SU-DHL-6 (cell line): ENCODE data around the gene TNIK.

Experiments
- EZH2phosphoT487 ChIP-seq: fragments of 200-600 bp; sonication (generic), shearing (Covaris generic); conservative IDR thresholded peaks from 2 replicates; pipeline ENCODE4 v1.6.1; 2018; ENCODE audit warnings: mild to moderate bottlenecking, antibody characterized with exemption, low read length, moderate library complexity, mixed read lengths
- TF ChIP-seq, protein P1 (sequence below): fragments of 200-600 bp; sonication (generic); IDR thresholded peaks from one replicate; pipeline ENCODE4 v1.5.1; 2017; ENCODE audit warnings: antibody characterized with exemption, mild to moderate bottlenecking, low read length, moderate library complexity; ENCODE audit not compliant: insufficient read depth, poor library complexity, severe bottlenecking

DNA sequence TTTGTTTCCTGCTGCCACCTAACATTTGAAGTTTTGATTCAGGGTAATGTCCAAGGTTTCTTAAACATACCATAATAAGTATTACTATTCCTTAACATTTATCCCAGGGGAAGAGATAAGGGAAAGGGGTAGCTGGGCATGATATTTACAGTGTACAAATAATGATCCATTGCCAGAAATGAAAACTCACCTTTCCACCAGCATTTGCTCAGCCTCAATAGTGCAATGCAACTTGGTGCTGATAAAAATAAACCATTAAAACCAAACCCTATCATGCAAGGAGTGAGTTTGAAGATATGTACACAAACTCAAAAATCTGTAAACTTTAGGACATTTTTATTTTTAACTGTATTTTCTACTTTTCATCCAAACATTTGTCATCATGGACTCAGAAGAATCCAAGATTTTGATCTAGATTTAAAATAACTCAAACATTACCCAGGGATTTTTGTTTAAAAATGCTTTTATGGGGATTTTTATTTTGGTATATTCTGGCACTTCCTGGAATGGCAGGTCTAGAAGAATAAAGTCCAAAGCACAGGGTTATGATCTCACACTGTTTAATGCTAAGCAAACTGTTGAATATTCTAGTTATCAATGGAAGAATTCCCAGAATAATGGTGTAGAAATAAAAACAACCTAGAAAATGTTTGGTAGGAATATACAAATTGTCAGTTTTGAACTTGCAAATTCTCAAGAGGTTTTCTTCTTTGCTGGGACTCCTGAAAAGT, 401.2 kb downstream of the TNIK start:
- TF ChIP-seq, protein P1, sequence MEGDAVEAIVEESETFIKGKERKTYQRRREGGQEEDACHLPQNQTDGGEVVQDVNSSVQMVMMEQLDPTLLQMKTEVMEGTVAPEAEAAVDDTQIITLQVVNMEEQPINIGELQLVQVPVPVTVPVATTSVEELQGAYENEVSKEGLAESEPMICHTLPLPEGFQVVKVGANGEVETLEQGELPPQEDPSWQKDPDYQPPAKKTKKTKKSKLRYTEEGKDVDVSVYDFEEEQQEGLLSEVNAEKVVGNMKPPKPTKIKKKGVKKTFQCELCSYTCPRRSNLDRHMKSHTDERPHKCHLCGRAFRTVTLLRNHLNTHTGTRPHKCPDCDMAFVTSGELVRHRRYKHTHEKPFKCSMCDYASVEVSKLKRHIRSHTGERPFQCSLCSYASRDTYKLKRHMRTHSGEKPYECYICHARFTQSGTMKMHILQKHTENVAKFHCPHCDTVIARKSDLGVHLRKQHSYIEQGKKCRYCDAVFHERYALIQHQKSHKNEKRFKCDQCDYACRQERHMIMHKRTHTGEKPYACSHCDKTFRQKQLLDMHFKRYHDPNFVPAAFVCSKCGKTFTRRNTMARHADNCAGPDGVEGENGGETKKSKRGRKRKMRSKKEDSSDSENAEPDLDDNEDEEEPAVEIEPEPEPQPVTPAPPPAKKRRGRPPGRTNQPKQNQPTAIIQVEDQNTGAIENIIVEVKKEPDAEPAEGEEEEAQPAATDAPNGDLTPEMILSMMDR = no peak
- TF ChIP-seq EZH2phosphoT487 = no peak
